ENCODE results near the gene CCDC3. TPM values are rescaled to one million over a fixed set of nuclear protein-coding genes. Genes with fewer than 3 reads are reported as not detected.

CCDC3 gene
- polyA plus RNA-seq, 1 of the 3 experiments (the other 2 are of a cell fraction): 0.02 TPM

- Histone ChIP-seq H3K9me3 (no peaks in the 10 kb centered on the region), H4K20me1 (ENCODE audit: insufficient read depth) (no peaks in the 10 kb centered on the region), H3F3A (replicated peaks; ENCODE audit: insufficient read depth) (no peaks in the 10 kb centered on the region), H3K27me3 (ENCODE audit: insufficient read depth) (no peaks in the 10 kb centered on the region), H3K4me1 (ENCODE audit: control insufficient read depth in 1 of 2, insufficient read depth in 2 of 2, low read depth in 1 of 2, low read length in 1 of 2) (no peaks in the 10 kb centered on the region), H3K4me3 (ENCODE audit: low read depth in 2 of 2, low read length in 1 of 2) (no peak overlapping the region), H3K79me2 (ENCODE audit: insufficient read depth) (no peaks in the 10 kb centered on the region), H3K36me3 (replicated peaks in 1 of 2; ENCODE audit: control insufficient read depth in 1 of 2, insufficient read depth in 2 of 2, low read length in 1 of 2) (no peaks in the 10 kb centered on the region), H3K9ac (no peak overlapping the region), H3K9me2 (no peaks in the 10 kb centered on the region), H3K27ac (ENCODE audit: low read depth in 2 of 2, low read length in 1 of 2) (no peak overlapping the region), H3K4me2 (no peak overlapping the region), H2AFZ (ENCODE audit: low read depth) (no peak overlapping the region)
- 51% methylated on average over 5 of the region's 5 CpGs for WGBS (ENCODE audit: low lambda C conversion rate)
- ChIA-PET CTCF (no interaction called here), POLR2A (no interaction called here)
- DNase-seq: no peak
- TF ChIP-seq RFX5 (IDR thresholded peaks at IDR 0.05; ENCODE audit: low read length) (no peak), RCOR1 (IDR thresholded peaks at IDR 0.05; ENCODE audit: low read length) (no peak), MEF2A (IDR thresholded peaks at IDR 0.05; ENCODE audit: borderline replicate concordance, low read depth) (no peak), USF1 (IDR thresholded peaks at IDR 0.05; ENCODE audit: borderline replicate concordance, low read depth) (no peak), NFIC (IDR thresholded peaks at IDR 0.05; ENCODE audit: borderline replicate concordance) (no peak), POLR2AphosphoS5 (IDR thresholded peaks at IDR 0.05; ENCODE audit: low read depth, low read length) (no peak), EZH2phosphoT487 (IDR thresholded peaks at IDR 0.05; ENCODE audit: borderline replicate concordance, low read depth) (no peak), YY1 (IDR thresholded peaks at IDR 0.05; ENCODE audit: low read depth) (no peak), RXRA (IDR thresholded peaks at IDR 0.05; ENCODE audit: borderline replicate concordance, low read depth) (no peak), FOSL2 (IDR thresholded peaks at IDR 0.05; ENCODE audit: borderline replicate concordance, low read depth) (no peak), EP300 (IDR thresholded peaks at IDR 0.05; ENCODE audit: borderline replicate concordance in 1 of 2, low read depth in 1 of 2, low read length in 1 of 2) (no peak), TAF1 (IDR thresholded peaks at IDR 0.05; ENCODE audit: borderline replicate concordance, low read depth, low read length) (no peak), IRF3 (IDR thresholded peaks at IDR 0.05; ENCODE audit: low read depth, low read length) (no peak), FOXJ3 (CRISPR knock-in tag; IDR thresholded peaks at IDR 0.05) (no peak), PBX3 (IDR thresholded peaks at IDR 0.05) (no peak)
- TF ChIP-seq, protein P1, sequence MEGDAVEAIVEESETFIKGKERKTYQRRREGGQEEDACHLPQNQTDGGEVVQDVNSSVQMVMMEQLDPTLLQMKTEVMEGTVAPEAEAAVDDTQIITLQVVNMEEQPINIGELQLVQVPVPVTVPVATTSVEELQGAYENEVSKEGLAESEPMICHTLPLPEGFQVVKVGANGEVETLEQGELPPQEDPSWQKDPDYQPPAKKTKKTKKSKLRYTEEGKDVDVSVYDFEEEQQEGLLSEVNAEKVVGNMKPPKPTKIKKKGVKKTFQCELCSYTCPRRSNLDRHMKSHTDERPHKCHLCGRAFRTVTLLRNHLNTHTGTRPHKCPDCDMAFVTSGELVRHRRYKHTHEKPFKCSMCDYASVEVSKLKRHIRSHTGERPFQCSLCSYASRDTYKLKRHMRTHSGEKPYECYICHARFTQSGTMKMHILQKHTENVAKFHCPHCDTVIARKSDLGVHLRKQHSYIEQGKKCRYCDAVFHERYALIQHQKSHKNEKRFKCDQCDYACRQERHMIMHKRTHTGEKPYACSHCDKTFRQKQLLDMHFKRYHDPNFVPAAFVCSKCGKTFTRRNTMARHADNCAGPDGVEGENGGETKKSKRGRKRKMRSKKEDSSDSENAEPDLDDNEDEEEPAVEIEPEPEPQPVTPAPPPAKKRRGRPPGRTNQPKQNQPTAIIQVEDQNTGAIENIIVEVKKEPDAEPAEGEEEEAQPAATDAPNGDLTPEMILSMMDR (IDR thresholded peaks at IDR 0.05): no peak
These were observed 55.7 kb downstream of the CCDC3 start for GRCh38 chr10:12945690-12946359.

Data from SK-N-SH (cell line).